ENCODE measurements around the gene HHATL.

The HHATL gene

DNA sequence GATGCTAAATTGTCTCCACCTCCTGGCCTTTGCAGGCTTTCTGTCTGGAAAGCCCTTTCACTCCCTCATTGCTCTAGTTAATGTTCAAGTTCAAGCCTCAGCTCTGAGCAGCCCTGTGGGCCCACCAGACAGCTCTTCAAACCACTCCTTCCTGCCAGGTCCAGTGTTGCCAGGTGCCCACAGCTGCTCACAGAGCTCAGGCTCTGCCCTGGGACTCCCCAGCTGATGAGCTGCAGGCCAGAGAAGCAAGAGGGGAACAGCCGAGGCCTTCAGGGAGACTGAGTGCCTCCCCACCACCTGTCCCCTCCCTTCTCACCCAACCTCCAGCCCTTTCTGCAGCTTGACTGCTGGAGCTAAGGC lies 50.4 kb downstream of the HHATL start:
- H3K27me3 ChIP-seq (replicated peaks; ENCODE audit: control insufficient read depth, insufficient read depth, low read length) = no peaks in the 10 kb centered on the region
- TF ChIP-seq, protein P1, sequence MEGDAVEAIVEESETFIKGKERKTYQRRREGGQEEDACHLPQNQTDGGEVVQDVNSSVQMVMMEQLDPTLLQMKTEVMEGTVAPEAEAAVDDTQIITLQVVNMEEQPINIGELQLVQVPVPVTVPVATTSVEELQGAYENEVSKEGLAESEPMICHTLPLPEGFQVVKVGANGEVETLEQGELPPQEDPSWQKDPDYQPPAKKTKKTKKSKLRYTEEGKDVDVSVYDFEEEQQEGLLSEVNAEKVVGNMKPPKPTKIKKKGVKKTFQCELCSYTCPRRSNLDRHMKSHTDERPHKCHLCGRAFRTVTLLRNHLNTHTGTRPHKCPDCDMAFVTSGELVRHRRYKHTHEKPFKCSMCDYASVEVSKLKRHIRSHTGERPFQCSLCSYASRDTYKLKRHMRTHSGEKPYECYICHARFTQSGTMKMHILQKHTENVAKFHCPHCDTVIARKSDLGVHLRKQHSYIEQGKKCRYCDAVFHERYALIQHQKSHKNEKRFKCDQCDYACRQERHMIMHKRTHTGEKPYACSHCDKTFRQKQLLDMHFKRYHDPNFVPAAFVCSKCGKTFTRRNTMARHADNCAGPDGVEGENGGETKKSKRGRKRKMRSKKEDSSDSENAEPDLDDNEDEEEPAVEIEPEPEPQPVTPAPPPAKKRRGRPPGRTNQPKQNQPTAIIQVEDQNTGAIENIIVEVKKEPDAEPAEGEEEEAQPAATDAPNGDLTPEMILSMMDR (IDR thresholded peaks at IDR 0.05; ENCODE audit: insufficient read depth, low read length, poor library complexity, severe bottlenecking) = no peak
- no peaks in the 10 kb centered on the region; the same call in none of the 2 replicates for H3K36me3 ChIP-seq (ENCODE audit: control insufficient read depth, insufficient read depth, low read length)
- no peak for DNase-seq (ENCODE audit: extremely low read depth, insufficient read length)
- H3K4me3 ChIP-seq (replicated peaks; ENCODE audit: low read depth, low read length) = no peak overlapping the region

DNA sequence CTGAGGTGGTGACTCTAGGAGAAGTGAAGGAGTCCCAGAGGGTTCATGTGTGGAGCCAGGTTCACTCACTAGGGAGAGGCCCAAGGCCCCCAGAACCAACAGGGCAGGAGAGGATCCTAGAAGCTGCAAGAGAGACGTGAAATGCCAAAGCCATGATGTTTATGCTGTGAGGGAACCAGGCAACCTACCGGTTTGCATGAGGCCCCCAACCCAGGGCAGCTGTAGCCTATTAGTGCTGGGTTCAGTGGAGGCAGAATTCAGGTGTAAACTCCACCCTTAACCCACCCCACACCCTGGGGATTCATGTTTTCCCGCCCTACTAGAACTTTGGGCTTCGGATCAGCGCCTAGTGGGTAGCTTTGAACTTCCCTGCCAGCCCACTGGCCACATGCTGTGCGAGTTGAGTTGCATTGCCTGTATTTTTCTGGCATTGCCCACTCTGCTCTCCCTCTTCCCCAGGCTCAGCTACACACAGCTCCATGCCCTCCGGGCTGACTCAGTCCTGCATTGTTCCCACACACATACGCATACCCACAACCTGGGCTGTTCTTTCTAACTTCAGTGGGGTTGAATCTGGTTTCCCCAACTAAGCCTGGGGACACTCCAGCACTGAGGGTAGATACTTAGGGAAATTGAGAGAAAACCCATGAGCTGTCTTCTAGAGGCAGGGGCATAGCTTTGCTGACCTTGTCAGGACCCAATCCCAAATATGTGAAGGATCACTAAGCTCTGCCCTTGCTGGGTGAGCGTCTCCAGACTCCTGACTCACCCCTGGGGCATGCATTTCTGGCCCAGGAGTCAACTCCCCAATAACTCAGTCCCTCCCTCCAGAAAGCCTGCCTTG lies 51.1 kb downstream of the HHATL start:
- DNase-seq (ENCODE audit: extremely low read depth, insufficient read length) = no peak
- Histone ChIP-seq H3K27me3 (replicated peaks; ENCODE audit: control insufficient read depth, insufficient read depth, low read length) (no peaks in the 10 kb centered on the region), H3K36me3 (ENCODE audit: control insufficient read depth, insufficient read depth, low read length) (peaks cover 4% of the 10 kb centered on the region), H3K4me3 (replicated peaks; ENCODE audit: low read depth, low read length) (no peak overlapping the region)
- TF ChIP-seq, protein P1 (IDR thresholded peaks at IDR 0.05; ENCODE audit: insufficient read depth, low read length, poor library complexity, severe bottlenecking) = no peak

- no peaks in the 10 kb centered on the region for H3K27me3 ChIP-seq (replicated peaks; ENCODE audit: control insufficient read depth, insufficient read depth, low read length)
- H3K36me3 ChIP-seq (ENCODE audit: control insufficient read depth, insufficient read depth, low read length) = peaks cover 4% of the 10 kb centered on the region
- DNase-seq (ENCODE audit: extremely low read depth, insufficient read length) = no peak
- no peak overlapping the region for H3K4me3 ChIP-seq (replicated peaks; ENCODE audit: low read depth, low read length)
- TF ChIP-seq, protein P1 (IDR thresholded peaks at IDR 0.05; ENCODE audit: insufficient read depth, low read length, poor library complexity, severe bottlenecking) = no peak
These were observed 52.8 kb downstream of the HHATL start for GRCh38 chr3:42649783-42650182.

GRCh38 chr3:42649006-42649405 lies 53.6 kb downstream of the HHATL start:
- Histone ChIP-seq H3K4me3 (replicated peaks; ENCODE audit: low read depth, low read length) (no peak overlapping the region), H3K36me3 (ENCODE audit: control insufficient read depth, insufficient read depth, low read length) (peaks cover 8% of the 10 kb centered on the region), H3K27me3 (replicated peaks; ENCODE audit: control insufficient read depth, insufficient read depth, low read length) (no peaks in the 10 kb centered on the region)
- TF ChIP-seq, protein P1 (IDR thresholded peaks at IDR 0.05; ENCODE audit: insufficient read depth, low read length, poor library complexity, severe bottlenecking) = no peak
- no peak for DNase-seq (ENCODE audit: extremely low read depth, insufficient read length)

GRCh38 chr3:42647821-42648459 lies 54.7 kb downstream of the HHATL start:
- H3K27me3 ChIP-seq (replicated peaks; ENCODE audit: control insufficient read depth, insufficient read depth, low read length) = no peaks in the 10 kb centered on the region
- DNase-seq (ENCODE audit: extremely low read depth, insufficient read length) = no peak
- H3K36me3 ChIP-seq (ENCODE audit: control insufficient read depth, insufficient read depth, low read length) = peaks cover 10% of the 10 kb centered on the region
- no peak overlapping the region for H3K4me3 ChIP-seq (replicated peaks; ENCODE audit: low read depth, low read length)
- TF ChIP-seq, protein P1 (IDR thresholded peaks at IDR 0.05; ENCODE audit: insufficient read depth, low read length, poor library complexity, severe bottlenecking) = no peak

All from GM06990 (cell line).